GM23338 (cell line): ENCODE measurements around the gene SYNDIG1L.

Source experiments
- ZNF331 ChIP-seq: fragments of 250-450 bp; sonication (Bioruptor Pico); IDR thresholded peaks from 2 replicates; pipeline ENCODE4 v1.5.0; 2020; ENCODE audit warnings: low read depth, mild to moderate bottlenecking, moderate library complexity
- TF ChIP-seq, protein P1 (sequence below), 2 experiments: fragments of 200-600 bp in 1 of 2; sonication (generic) in 1 of 2; conservative IDR thresholded peaks; 2 replicates each; pipeline versions ENCODE4 v1.5.1 to v1.6.1; 2016 to 2017; ENCODE audit warnings: antibody characterized with exemption in 2 of 2, low read depth in 2 of 2, mild to moderate bottlenecking in 2 of 2, moderate library complexity in 1 of 2

DNA sequence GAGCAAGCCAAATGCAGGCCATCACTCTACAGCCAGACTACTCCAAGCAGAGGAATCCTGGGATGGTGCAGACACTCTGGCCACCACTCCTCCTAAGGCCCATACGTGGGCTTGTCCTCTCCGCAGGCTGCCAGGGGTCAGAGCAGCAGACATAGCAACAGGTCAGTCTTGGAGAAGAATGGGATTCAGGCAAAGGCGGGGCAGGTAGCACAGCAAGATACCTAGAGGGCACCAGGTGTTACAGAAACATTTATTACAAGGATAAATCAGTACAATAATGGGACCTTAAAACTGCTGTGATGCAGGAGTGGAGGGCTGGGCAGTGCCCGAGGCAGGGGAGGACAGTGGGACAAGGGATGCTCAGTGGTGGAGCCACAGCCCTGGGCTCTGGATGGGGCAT is 20.3 kb downstream of the SYNDIG1L start:
- no peak for TF ChIP-seq ZNF331
- TF ChIP-seq, protein P1, sequence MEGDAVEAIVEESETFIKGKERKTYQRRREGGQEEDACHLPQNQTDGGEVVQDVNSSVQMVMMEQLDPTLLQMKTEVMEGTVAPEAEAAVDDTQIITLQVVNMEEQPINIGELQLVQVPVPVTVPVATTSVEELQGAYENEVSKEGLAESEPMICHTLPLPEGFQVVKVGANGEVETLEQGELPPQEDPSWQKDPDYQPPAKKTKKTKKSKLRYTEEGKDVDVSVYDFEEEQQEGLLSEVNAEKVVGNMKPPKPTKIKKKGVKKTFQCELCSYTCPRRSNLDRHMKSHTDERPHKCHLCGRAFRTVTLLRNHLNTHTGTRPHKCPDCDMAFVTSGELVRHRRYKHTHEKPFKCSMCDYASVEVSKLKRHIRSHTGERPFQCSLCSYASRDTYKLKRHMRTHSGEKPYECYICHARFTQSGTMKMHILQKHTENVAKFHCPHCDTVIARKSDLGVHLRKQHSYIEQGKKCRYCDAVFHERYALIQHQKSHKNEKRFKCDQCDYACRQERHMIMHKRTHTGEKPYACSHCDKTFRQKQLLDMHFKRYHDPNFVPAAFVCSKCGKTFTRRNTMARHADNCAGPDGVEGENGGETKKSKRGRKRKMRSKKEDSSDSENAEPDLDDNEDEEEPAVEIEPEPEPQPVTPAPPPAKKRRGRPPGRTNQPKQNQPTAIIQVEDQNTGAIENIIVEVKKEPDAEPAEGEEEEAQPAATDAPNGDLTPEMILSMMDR (conservative IDR thresholded peaks at IDR 0.05; ENCODE audit: low read depth in 2 of 2) = no peak
